Measurements from ENCODE around the gene STARD13.
A peak's percentile ranks its signal among the peaks of the same experiment; 100 is the strongest.

Gene STARD13

DNA sequence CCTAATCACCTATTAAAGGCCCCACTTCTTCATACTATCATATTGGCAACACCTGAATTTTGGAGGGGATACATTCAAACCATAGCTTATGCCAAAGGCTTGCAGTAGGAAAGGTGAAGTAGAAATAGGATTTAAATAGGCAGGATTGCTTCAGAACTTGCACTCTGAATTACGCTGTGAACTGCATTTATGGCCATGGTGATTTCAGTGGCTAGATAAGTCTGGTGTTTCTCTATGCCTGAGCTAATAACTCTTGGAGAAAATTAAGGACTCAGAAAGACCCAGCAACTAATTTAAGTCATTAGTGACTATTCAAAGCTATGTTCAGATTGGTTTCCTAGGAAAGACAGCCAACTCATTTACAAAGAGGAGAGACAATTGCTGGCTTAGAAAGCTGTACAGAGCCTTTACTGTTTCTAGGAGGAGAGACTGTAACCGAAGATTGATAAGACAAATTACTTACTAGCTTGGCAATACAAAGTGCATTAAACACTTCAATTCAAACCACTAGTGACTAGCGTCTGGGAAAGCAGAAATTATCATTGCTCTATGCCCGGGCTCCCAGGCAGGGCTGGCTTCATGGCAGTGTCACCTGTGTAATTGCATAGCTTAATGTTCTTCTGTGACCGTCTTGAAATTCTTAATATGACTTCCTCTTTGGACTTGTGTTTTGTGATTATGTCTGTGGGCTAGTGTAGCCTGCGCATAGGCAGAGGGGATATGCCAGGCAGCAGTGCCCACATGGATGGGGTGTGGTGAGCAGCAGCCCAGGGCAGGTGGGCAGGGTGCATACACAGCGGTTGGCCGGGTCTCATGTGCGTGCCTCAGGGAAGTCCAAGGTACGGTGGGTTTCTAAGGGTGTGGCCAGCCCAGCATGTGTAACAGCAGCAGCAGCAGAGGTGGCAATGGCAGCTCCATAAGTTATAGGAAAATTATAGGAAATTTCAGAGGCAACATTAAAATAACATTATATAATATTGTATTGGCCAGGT lies 209.3 kb downstream of the STARD13 start:
- DNase-seq (ENCODE audit: low read depth): no peak
- no peak overlapping the region for H3K4me3 ChIP-seq (ENCODE audit: low read length)
- TF ChIP-seq, protein P1, sequence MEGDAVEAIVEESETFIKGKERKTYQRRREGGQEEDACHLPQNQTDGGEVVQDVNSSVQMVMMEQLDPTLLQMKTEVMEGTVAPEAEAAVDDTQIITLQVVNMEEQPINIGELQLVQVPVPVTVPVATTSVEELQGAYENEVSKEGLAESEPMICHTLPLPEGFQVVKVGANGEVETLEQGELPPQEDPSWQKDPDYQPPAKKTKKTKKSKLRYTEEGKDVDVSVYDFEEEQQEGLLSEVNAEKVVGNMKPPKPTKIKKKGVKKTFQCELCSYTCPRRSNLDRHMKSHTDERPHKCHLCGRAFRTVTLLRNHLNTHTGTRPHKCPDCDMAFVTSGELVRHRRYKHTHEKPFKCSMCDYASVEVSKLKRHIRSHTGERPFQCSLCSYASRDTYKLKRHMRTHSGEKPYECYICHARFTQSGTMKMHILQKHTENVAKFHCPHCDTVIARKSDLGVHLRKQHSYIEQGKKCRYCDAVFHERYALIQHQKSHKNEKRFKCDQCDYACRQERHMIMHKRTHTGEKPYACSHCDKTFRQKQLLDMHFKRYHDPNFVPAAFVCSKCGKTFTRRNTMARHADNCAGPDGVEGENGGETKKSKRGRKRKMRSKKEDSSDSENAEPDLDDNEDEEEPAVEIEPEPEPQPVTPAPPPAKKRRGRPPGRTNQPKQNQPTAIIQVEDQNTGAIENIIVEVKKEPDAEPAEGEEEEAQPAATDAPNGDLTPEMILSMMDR (IDR thresholded peaks at IDR 0.05; ENCODE audit: insufficient read depth, low read depth, low read length, missing control alignments): no peak

DNA sequence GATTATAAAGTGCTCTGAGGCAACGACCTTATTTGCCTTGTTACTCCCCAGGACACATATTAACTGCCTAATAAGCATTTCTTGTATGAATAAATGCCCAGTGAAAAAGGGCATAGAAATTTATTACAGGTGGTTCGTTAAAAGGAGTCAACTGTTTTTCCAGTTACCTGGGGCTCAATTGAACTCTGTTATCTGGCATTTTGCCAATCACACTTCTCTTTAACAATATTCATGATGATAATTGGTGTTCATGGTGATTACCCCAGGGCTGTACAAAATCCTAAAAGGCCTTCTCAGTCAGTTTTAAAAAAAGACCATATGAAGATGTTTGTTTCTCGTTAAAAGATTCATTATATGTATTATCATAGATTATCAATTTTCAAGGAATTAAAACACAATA lies 212.2 kb downstream of the STARD13 start:
- no peak overlapping the region for H3K4me3 ChIP-seq (ENCODE audit: low read length)
- TF ChIP-seq, protein P1 (IDR thresholded peaks at IDR 0.05; ENCODE audit: insufficient read depth, low read depth, low read length, missing control alignments): no peak
- no peak for DNase-seq (ENCODE audit: low read depth)

DNA sequence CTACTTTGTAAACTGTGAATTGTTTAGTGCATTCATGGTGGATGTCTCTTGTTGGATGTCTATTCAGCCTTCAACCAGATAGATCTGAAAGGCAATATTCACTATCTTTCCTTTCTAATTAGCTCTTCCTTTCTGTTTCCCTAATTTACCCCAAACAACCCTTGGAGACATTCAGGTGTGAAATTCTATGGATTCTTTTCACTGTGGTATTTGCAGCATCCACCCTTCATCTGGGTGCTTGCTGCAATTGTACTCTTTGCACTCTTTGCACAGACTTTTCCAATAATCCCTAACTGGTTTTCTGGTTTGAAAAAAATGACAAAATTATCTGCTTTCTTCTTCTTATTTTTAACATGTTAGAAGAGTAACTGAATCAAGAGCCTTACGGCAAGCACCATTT lies 212.8 kb downstream of the STARD13 start:
- TF ChIP-seq, protein P1 (IDR thresholded peaks at IDR 0.05; ENCODE audit: insufficient read depth, low read depth, low read length, missing control alignments): no peak
- no peak for DNase-seq (ENCODE audit: low read depth)
- H3K4me3 ChIP-seq (ENCODE audit: low read length): no peak overlapping the region

DNA sequence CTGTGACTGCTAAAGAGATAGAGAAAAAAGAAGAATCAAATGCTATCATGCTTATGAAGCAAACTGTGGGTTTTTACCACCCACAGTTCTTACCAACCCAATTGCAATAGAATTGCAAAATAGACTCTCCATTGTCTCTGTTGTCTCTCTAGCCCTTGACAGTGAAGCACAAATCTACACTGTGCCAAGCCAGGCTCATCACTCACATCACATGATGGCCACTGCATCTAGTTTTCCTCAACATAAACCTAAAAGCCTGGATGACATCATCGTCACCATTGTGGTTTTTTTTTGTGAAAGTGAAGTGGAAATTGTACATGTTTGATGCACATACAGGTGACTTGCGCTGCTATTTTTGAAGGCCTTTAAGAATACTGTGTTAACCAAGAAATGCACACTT lies 213.3 kb downstream of the STARD13 start:
- TF ChIP-seq, protein P1 (IDR thresholded peaks at IDR 0.05; ENCODE audit: insufficient read depth, low read depth, low read length, missing control alignments): no peak
- no peak overlapping the region for H3K4me3 ChIP-seq (ENCODE audit: low read length)
- DNase-seq (ENCODE audit: low read depth): no peak

DNA sequence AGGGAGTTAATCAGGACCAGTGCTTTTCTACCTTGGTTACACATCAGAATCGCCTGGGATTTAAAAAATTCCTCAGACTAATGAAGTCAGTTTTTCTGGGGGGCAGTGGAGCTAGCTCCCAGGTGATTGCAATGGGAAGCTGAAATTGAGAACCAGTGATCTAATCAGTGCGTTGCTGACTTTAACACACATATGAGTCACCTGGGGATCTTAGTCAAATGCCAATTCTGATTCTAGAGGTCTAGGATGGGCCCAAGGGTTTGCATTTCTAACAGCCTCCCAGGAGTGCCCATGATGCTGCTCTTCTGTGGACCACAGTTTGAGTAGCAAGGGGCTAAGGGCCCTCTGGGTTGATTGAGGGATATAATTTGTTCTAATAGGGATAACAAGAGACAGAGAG lies 214.8 kb downstream of the STARD13 start:
- TF ChIP-seq, protein P1 (IDR thresholded peaks at IDR 0.05; ENCODE audit: insufficient read depth, low read depth, low read length, missing control alignments): no peak
- DNase-seq (ENCODE audit: low read depth): peak; percentile 55
- no peak overlapping the region for H3K4me3 ChIP-seq (ENCODE audit: low read length)

DNA sequence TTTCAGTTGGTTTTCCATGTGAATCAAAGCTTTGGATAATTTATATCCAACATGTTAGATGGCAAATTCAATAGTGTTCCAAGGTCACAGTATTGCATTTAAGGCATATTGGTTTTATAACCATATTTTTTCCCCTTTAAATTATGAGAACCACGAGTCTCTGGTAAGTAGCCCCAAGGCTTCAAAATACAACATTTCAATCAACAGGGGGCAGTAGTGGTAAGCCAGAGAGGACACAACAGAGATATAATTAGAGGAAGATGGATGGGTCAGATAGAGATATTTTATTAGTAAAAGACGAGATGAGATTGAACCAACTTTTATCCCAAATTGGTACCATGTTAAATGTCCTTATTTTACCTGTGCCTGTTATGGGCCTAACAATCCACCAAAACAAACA lies 216.2 kb downstream of the STARD13 start:
- peak; percentile 21 for DNase-seq (ENCODE audit: low read depth)
- TF ChIP-seq, protein P1 (IDR thresholded peaks at IDR 0.05; ENCODE audit: insufficient read depth, low read depth, low read length, missing control alignments): no peak
- H3K4me3 ChIP-seq (ENCODE audit: low read length): no peak overlapping the region
